Measurements from ENCODE around the gene TMEM171. TPM values are rescaled to one million over a fixed set of nuclear protein-coding genes. Genes with fewer than 3 reads are reported as not detected.

TMEM171 gene
- total and polyA plus RNA-seq, 10 donors: 1.9 to 38.0 (median 19.5) TPM

GRCh38 chr5:73137563-73138530 lies 17.5 kb downstream of the TMEM171 start:
- H3K9me3 ChIP-seq: no peaks in the 10 kb centered on the region
- H3K4me1 ChIP-seq: peaks cover 0 to 13% (median 2%) of the 10 kb centered on the region in 6 donors
- TF ChIP-seq CTCF (IDR thresholded peaks at IDR 0.05 in 8 of 11, conservative IDR thresholded peaks at IDR 0.05 in 3 of 11) (no peak), POLR2AphosphoS5 (IDR thresholded peaks at IDR 0.05) (no peak), POLR2A (IDR thresholded peaks at IDR 0.05) (no peak)
- no peaks in the 10 kb centered on the region for H3K36me3 ChIP-seq
- H3K27me3 ChIP-seq (replicated peaks in 1 of 7): peaks cover 0 to 64% (median 0%) of the 10 kb centered on the region in 7 donors
- WGBS, 5 donors: 80 to 95% (median 85%) methylated on average over 10 of the region's 10 CpGs
- DNase-seq: no peak
- H3K27ac ChIP-seq: no peak overlapping the region
- H3K4me3 ChIP-seq: no peak overlapping the region
- intact Hi-C loops (cut with DNase I; ENCODE audit: low total_unique reads): no loop called here

GRCh38 chr5:73139485-73139884 lies 19.1 kb downstream of the TMEM171 start:
- TF ChIP-seq CTCF (IDR thresholded peaks at IDR 0.05 in 8 of 11, conservative IDR thresholded peaks at IDR 0.05 in 3 of 11) (no peak), POLR2AphosphoS5 (IDR thresholded peaks at IDR 0.05) (no peak), POLR2A (IDR thresholded peaks at IDR 0.05) (no peak)
- intact Hi-C loops (cut with DNase I; ENCODE audit: low total_unique reads): no loop called here
- Histone ChIP-seq H3K36me3 (no peaks in the 10 kb centered on the region), H3K4me3 (no peak overlapping the region), H3K27me3 (replicated peaks in 1 of 7) (peaks cover 0 to 71% (median 0%) of the 10 kb centered on the region in 7 donors), H3K9me3 (no peaks in the 10 kb centered on the region), H3K27ac (no peak overlapping the region), H3K4me1 (peaks cover 0 to 13% (median 2%) of the 10 kb centered on the region in 6 donors)
- 70 to 86% (median 75%) methylated on average over 3 of the region's 3 CpGs for WGBS, 5 donors
- DNase-seq: no peak

GRCh38 chr5:73140801-73141200 lies 20.4 kb downstream of the TMEM171 start:
- H3K4me1 ChIP-seq: peaks cover 0 to 13% (median 2%) of the 10 kb centered on the region in 6 donors
- H3K4me3 ChIP-seq: no peak overlapping the region

More at GRCh38 chr5:73140801-73141200, 20.4 kb downstream of the TMEM171 start:
- Histone ChIP-seq H3K36me3 (no peaks in the 10 kb centered on the region), H3K9me3 (no peaks in the 10 kb centered on the region), H3K27ac (no peak overlapping the region), H3K27me3 (replicated peaks in 1 of 7) (peaks cover 0 to 72% (median 0%) of the 10 kb centered on the region in 7 donors)
- DNase-seq: no peak
- TF ChIP-seq POLR2AphosphoS5 (IDR thresholded peaks at IDR 0.05): no peak
- TF ChIP-seq CTCF (IDR thresholded peaks at IDR 0.05 in 8 of 11, conservative IDR thresholded peaks at IDR 0.05 in 3 of 11): no peak
- TF ChIP-seq POLR2A (IDR thresholded peaks at IDR 0.05): no peak
- intact Hi-C loops (cut with DNase I; ENCODE audit: low total_unique reads): no loop called here
- WGBS, 5 donors: 83 to 98% (median 93%) methylated on average over 1 of the region's 1 CpG

All from spleen (tissue), 11 donors.